HG02938 (cell line): ENCODE data around the gene NIPAL3.
"Not testable (repeated sequence)": the region's sequence is repeated elsewhere in the genome, so short reads cannot be mapped to it uniquely, and the experiment has no call there.

Experiments
- ATAC-seq: cut with Tn5 transposase; IDR thresholded peaks from one replicate; pipeline ENCODE4 v1.9.1; 2021; ENCODE audit warnings: mild to moderate bottlenecking, moderate library complexity; ENCODE audit not compliant: unreplicated experiment

Gene NIPAL3

GRCh38 chr1:24487455-24487854, 71.9 kb downstream of the NIPAL3 start:
- ATAC-seq: no peak

- not testable (repeated sequence) for ATAC-seq
Measured at GRCh38 chr1:24488159-24488558, 72.6 kb downstream of the NIPAL3 start.

GRCh38 chr1:24489674-24490073, 74.1 kb downstream of the NIPAL3 start:
- ATAC-seq: no peak

GRCh38 chr1:24490101-24490781, 74.6 kb downstream of the NIPAL3 start:
- no peak for ATAC-seq

- ATAC-seq: no peak
Measured at GRCh38 chr1:24491577-24492360, 76.2 kb downstream of the NIPAL3 start.

- not testable (repeated sequence) for ATAC-seq
Measured at GRCh38 chr1:24492935-24493334, 77.3 kb downstream of the NIPAL3 start.

GRCh38 chr1:24493785-24494184, 78.2 kb downstream of the NIPAL3 start:
- no peak for ATAC-seq

GRCh38 chr1:24498589-24498988, 83.0 kb downstream of the NIPAL3 start:
- ATAC-seq: no peak

GRCh38 chr1:24500448-24501048, 84.9 kb downstream of the NIPAL3 start:
- ATAC-seq: no peak

- no peak for ATAC-seq
Measured at GRCh38 chr1:24501371-24502064, 85.9 kb downstream of the NIPAL3 start.

- ATAC-seq: no peak
Measured at GRCh38 chr1:24502065-24502708, 86.6 kb downstream of the NIPAL3 start.

GRCh38 chr1:24502709-24503058, 87.1 kb downstream of the NIPAL3 start, which contains the start of gene RCAN3:
TSS of gene RCAN3 (plus strand) at chr1:24502836. CDS start at chr1:24514373, 11,537 bp downstream.
- no peak for ATAC-seq

- no peak for ATAC-seq
Measured at GRCh38 chr1:24503059-24503751, 87.6 kb downstream of the NIPAL3 start.

GRCh38 chr1:24503870-24504523, 88.4 kb downstream of the NIPAL3 start:
- no peak for ATAC-seq

- no peak for ATAC-seq
Measured at GRCh38 chr1:24504560-24504959, 89.0 kb downstream of the NIPAL3 start.

- no peak for ATAC-seq
Measured at GRCh38 chr1:24505816-24506215, 90.2 kb downstream of the NIPAL3 start.

- no peak for ATAC-seq
Measured at GRCh38 chr1:24506691-24507381, 91.2 kb downstream of the NIPAL3 start.

GRCh38 chr1:24507405-24507804, 91.8 kb downstream of the NIPAL3 start:
- no peak for ATAC-seq

GRCh38 chr1:24508911-24509310, 93.3 kb downstream of the NIPAL3 start:
- no peak for ATAC-seq
